A172 (cell line): Measurements from ENCODE around the gene PLEKHA7. TPM values are rescaled to one million over a fixed set of nuclear protein-coding genes. Genes with fewer than 3 reads are reported as not detected.
"Not testable (repeated sequence)": the region's sequence is repeated elsewhere in the genome, so short reads cannot be mapped to it uniquely, and the experiment has no call there.

Experiments used
- DNase-seq: peaks from one replicate; pipeline ENCODE4 v3.0.0-alpha.2; 2015; ENCODE audit warnings: low spot score
- total RNA-seq: library from RNA; depleted of rRNA; stranded (reverse); fragments of >200 nt; shearing (Covaris generic); gene quantifications from 2 replicates; pipeline ENCODE4 v1.2.3, GENCODE V29; 2014

The PLEKHA7 gene
- total RNA-seq, 1 experiment from 2014 or later, result 1.3 TPM

GRCh38 chr11:17012179-17012578 lies 2.0 kb downstream of the PLEKHA7 start:
- no peak for DNase-seq

GRCh38 chr11:17010851-17011420 lies 3.3 kb downstream of the PLEKHA7 start:
- DNase-seq, result no peak

- no peak for DNase-seq
Measured at GRCh38 chr11:17008099-17008498, 6.1 kb downstream of the PLEKHA7 start.

- DNase-seq, result no peak
Measured at GRCh38 chr11:17005646-17006045, 8.6 kb downstream of the PLEKHA7 start.

GRCh38 chr11:17004486-17005148 lies 9.6 kb downstream of the PLEKHA7 start:
- DNase-seq, result no peak

GRCh38 chr11:17003426-17003825 lies 10.8 kb downstream of the PLEKHA7 start:
- DNase-seq, result no peak

- no peak for DNase-seq
Measured at GRCh38 chr11:17002543-17002942, 11.7 kb downstream of the PLEKHA7 start.

- DNase-seq, result no peak
Measured at GRCh38 chr11:17001806-17002205, 12.4 kb downstream of the PLEKHA7 start.

GRCh38 chr11:17000987-17001386 lies 13.2 kb downstream of the PLEKHA7 start:
- no peak for DNase-seq

- DNase-seq, result not testable (repeated sequence)
Measured at GRCh38 chr11:17000253-17000652, 14.0 kb downstream of the PLEKHA7 start.

- DNase-seq, result no peak
Measured at GRCh38 chr11:16999116-16999515, 15.1 kb downstream of the PLEKHA7 start.

GRCh38 chr11:16997624-16998023 lies 16.6 kb downstream of the PLEKHA7 start:
- no peak for DNase-seq

GRCh38 chr11:16993495-16993894 lies 20.7 kb downstream of the PLEKHA7 start:
- no peak for DNase-seq

- DNase-seq, result no peak
Measured at GRCh38 chr11:16992846-16993245, 21.4 kb downstream of the PLEKHA7 start.

GRCh38 chr11:16989554-16989953 lies 24.7 kb downstream of the PLEKHA7 start:
- DNase-seq, result no peak

- DNase-seq, result no peak
Measured at GRCh38 chr11:16987205-16987568, 27.0 kb downstream of the PLEKHA7 start.

- peak; percentile 69 for DNase-seq
Measured at GRCh38 chr11:16986434-16987204, 27.6 kb downstream of the PLEKHA7 start.

GRCh38 chr11:16985297-16985696 lies 28.9 kb downstream of the PLEKHA7 start:
- no peak for DNase-seq

GRCh38 chr11:16984229-16984628 lies 30.0 kb downstream of the PLEKHA7 start:
- DNase-seq, result no peak

- no peak for DNase-seq
Measured at GRCh38 chr11:16982809-16983208, 31.4 kb downstream of the PLEKHA7 start.

- no peak for DNase-seq
Measured at GRCh38 chr11:16982256-16982671, 31.9 kb downstream of the PLEKHA7 start.

GRCh38 chr11:16981651-16982194 lies 32.5 kb downstream of the PLEKHA7 start:
- peak; percentile 79 for DNase-seq
